ENCODE data around the gene GALNT10.

GALNT10 gene

GRCh38 chr5:154179846-154180710 is 10.5 kb upstream of the GALNT10 start:
- peak; percentile 61 for DNase-seq

GRCh38 chr5:154181161-154181560 is 9.4 kb upstream of the GALNT10 start:
- DNase-seq, result no peak

- no peak for DNase-seq
These were observed 1.2 kb upstream of the GALNT10 start for GRCh38 chr5:154189256-154189818.

DNA sequence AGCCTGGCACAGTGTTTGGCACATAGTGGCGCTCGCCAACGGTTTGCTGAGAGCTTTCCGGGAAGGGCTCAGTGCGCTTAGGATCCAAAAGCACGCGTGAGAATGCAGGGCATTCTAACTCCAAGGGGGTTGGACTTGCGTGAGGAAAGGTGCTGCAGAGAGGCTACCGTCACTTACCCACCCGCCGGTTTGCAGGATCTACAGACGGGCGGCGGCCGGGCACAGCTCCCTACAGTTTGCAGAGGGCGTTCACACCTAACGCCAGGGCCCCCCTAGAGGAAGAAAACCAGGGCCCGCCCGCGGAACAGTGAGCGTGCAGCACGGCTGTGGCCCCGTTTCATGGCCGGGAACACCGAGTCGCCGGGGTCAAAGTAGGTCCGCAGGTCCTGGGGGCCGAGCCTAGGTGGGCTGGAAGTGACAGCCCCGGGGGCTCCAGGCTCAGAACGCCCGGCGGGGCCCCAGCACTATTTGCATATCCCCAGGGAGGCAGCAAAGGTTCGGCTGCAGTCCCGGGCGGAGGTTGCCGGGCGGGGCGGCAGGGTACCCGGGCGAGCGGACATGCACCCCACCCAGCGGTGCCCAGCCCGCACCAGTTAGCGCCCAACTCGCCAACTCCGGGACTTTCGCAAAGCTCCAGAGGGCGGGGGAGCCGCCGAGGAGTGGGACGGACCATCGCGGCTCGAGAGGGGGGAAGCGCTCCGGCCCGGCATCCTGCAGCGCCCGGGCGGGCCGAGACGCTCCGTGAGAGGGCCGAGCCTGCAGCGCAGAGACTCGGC is 526 bp upstream of the GALNT10 start:
- DNase-seq, result peak; percentile 87

DNA sequence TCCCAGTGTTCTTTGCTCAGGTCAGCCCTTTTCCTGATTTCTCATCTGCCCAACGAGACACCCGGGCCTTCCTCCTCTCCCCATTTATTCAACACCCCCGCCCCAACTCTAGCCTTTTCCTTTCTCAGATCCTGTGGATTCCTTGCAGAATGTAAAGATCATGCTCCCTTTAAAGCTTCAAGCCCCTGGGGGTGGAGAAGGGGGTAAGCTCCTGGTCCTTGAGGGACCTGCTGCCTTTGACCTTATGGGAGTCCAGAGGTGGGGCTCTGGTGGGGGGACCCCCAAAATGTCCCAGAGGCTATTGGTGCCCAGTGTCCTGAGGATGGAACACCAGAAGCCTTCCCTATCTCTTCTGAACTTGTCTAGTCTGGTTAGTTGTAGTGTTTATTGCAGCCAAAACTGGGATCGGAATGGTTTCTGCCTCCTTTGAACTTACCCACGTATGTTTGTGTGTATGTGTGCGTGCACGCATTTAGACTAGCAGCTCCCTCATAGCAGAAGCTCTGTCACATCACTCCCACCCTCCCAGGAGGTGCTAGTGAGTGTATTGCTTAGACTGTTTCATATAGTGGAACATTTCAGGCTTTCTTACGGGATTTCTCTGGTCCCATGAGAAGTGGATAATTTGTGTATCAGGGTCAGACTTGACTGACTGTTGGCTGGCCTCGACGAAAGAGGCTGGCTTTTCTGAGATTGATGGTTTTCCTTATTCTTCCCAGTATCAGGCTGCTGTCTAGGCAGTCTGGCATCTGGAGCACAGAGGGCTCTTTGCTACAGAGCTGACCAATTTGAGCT is 1.1 kb downstream of the GALNT10 start:
- peak; percentile 49 for DNase-seq

DNA sequence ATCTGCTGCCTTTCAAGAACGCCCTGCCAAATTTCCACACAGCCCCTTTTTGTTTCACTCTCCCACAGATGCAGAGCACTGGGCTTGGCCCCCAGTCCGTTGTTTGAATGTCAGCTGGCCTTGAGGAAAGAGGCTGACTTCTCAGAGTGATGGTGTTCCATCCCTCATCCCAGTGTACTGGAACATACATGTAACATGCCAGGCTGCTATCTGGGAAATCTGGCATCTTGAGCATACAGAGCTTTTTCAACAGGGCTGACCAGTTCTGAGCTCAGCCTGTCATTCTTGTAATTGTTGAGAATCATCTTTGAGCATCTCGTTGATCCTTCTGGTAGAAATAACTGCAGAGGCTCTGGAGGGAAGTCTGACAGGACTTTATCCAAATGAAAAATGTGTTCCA is 2.8 kb downstream of the GALNT10 start:
- DNase-seq, result no peak

- peak; percentile 51 for DNase-seq
These were observed 3.2 kb downstream of the GALNT10 start for GRCh38 chr5:154193701-154194121.

GRCh38 chr5:154194345-154195329 is 4.1 kb downstream of the GALNT10 start:
- DNase-seq, result peak; percentile 62

DNA sequence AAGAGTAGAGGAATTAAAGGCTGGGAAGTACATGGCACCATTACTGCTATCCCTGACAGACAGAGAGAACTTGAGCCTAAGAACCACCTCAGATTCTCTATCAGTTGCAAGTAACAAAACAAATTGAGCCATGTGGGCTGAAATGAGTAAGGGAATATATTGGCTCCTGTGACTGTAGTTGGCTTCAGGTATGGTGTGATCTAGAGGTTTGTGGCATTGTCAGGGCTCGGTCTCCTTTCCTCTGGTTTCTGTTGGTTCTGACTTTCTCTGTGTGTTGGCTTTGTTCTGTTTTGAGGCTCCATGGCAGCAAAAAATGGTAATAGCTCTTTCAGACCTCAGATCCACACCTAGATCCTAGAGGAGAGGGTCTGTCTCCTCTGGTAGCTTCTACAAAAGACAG is 5.7 kb downstream of the GALNT10 start:
- no peak for DNase-seq

GRCh38 chr5:154196955-154197652 is 6.6 kb downstream of the GALNT10 start:
- DNase-seq, result peak; percentile 64

- peak; percentile 50 for DNase-seq
These were observed 7.4 kb downstream of the GALNT10 start for GRCh38 chr5:154197801-154198491.

DNA sequence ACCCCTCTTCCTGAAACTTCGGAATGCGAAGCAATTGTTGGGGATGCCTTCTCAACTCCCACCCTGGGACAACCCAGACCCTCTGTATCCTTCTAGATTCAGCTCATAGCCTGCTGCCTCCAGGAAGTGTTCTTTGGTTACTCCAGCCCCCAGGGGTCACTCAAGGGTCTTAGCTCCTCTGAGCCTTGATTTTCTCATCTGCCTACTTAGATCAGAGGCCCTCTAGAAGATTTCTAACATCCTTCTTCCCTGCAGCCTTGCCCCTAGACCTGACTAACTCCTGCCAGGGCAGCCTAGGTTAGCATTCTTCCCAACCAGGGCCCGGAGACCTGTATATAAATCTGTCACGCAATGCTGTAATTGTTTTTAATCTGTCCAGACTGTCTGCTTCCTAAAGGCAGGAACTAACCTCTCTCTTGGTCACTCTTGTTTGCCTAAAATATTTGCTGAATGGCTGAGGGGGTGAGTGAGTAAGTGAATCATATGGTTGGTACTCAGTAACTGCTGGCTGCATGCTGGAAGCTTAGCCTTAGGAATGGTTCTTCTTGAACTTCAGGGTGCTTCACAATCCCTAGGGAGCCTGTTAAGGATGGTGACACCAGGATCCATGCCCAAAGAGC is 8.2 kb downstream of the GALNT10 start:
- peak; percentile 94 for DNase-seq

GRCh38 chr5:154199263-154199662 is 8.7 kb downstream of the GALNT10 start:
- DNase-seq, result peak; percentile 57

- DNase-seq, result no peak
These were observed 9.2 kb downstream of the GALNT10 start for GRCh38 chr5:154199671-154200220.

DNA sequence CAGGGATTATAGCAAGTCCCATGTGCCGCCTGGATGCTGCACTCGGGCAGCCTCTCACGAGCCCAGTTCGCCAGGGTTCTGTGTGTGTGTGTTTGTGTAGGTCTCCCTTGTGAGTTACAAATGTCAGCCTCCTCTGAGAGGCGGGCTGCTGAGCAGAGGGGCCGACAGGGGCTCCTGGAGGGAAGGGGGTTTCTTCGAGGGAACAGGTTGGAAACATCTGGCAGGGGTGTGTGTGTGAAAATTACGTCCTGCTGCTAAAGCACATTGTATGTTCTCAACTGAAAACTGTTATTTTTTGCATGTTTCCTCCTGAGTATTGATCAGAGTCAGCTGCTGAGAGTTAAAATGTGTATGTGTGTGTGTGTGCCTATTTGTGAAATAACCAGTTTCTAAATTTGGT is 9.7 kb downstream of the GALNT10 start:
- no peak for DNase-seq

DNA sequence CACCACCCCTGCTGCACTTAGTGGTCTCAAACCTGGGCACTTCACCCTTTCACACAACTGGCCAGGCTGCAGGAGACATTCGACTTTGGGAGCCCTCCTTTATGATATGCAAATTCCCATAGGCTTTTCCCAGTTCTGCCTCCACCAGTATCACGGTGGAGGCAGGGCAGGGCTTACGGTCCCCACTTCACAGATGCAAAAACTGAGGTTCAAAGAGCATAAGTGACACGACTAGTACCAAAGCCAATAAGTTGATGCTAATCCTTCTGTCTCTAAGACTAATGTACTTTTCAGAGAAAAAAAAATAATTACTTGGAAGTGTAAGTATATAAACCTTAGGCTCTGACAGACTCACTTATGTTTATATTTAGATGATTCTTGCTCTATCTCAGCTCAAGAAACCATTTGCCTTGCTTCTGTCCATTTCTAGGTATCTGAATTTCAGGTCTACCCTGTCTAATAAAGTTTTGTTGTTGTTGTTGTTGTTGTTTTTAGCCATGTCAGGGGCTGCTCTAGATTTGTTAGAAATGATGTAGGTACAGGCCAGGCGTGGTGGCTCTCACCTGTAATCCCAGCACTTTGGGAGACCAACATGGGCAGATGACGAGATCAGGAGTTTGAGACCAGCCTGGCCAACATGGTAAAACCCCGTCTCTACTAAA is 10.7 kb downstream of the GALNT10 start:
- DNase-seq, result no peak

- no peak for DNase-seq
These were observed 12.1 kb downstream of the GALNT10 start for GRCh38 chr5:154202379-154203260.
